ENCODE data around the gene HEY2. TPM values are rescaled to one million over a fixed set of nuclear protein-coding genes. Genes with fewer than 3 reads are reported as not detected.
A peak's percentile ranks its signal among the peaks of the same experiment; 100 is the strongest.

The HEY2 gene
- total RNA-seq, 1 donor from 2014 or later: 9.6 TPM

- no peaks in the 10 kb centered on the region for H3K36me3 Mint-ChIP-seq
- no peak overlapping the region for H3K4me3 Mint-ChIP-seq
- H3K27me3 Mint-ChIP-seq (ENCODE audit: low read depth): peaks cover 1% of the 10 kb centered on the region
- DNase-seq (ENCODE audit: low spot score in 2 of 2, unreplicated experiment in 2 of 2): peak; percentile 52 to 90
- no peak overlapping the region for H3K27ac Mint-ChIP-seq
- TF ChIP-seq, protein P1, sequence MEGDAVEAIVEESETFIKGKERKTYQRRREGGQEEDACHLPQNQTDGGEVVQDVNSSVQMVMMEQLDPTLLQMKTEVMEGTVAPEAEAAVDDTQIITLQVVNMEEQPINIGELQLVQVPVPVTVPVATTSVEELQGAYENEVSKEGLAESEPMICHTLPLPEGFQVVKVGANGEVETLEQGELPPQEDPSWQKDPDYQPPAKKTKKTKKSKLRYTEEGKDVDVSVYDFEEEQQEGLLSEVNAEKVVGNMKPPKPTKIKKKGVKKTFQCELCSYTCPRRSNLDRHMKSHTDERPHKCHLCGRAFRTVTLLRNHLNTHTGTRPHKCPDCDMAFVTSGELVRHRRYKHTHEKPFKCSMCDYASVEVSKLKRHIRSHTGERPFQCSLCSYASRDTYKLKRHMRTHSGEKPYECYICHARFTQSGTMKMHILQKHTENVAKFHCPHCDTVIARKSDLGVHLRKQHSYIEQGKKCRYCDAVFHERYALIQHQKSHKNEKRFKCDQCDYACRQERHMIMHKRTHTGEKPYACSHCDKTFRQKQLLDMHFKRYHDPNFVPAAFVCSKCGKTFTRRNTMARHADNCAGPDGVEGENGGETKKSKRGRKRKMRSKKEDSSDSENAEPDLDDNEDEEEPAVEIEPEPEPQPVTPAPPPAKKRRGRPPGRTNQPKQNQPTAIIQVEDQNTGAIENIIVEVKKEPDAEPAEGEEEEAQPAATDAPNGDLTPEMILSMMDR (IDR thresholded peaks at IDR 0.05; ENCODE audit: unreplicated experiment): peak; percentile 64
- H3K9me3 Mint-ChIP-seq: no peaks in the 10 kb centered on the region
- no peaks in the 10 kb centered on the region for H3K4me1 Mint-ChIP-seq
Measured at GRCh38 chr6:125779924-125780539, 30.6 kb downstream of the HEY2 start.

DNA sequence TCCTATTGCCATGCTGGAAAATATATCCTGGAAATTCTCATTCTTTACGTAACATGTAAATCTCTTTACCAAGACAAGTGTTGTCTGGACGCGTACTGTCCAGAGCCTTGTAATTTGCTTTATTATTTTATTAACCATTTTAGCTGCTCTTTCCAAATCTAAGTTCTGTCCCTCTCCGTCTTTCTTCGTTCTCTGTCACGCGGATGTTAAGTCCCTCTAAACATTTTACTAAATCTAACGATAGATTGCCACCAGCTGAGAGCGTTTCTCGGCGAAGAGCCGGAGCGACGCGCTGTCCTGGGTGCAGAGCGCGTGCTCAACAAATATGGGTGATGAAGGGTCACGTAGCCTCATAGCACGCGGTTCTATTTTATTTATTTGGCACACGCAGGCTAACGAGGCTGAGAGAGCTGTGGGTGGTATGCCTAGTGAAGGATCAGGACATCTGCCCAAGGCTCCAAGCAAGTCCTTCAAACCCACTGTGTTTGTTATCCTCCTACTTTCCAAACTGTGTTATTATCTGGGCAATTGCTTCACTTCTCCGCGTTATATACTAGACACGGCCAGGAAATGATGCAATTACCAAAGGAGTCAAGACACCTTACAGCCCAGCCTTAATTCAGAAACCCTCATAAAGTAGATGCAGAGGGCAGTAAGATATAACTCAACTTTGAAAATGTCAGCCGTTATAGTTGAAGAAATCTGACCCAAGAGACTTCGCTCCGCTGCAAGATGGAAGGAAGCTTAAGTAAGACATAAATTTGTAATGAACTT, 31.3 kb downstream of the HEY2 start:
- Mint-ChIP-seq H3K4me3 (no peak overlapping the region), H3K4me1 (no peaks in the 10 kb centered on the region), H3K36me3 (no peaks in the 10 kb centered on the region), H3K27me3 (ENCODE audit: low read depth) (no peaks in the 10 kb centered on the region), H3K27ac (no peak overlapping the region), H3K9me3 (no peaks in the 10 kb centered on the region)
- TF ChIP-seq, protein P1 (IDR thresholded peaks at IDR 0.05; ENCODE audit: unreplicated experiment): no peak
- peak in 1 of 2 experiments; percentile 51 for DNase-seq (ENCODE audit: low spot score in 2 of 2, unreplicated experiment in 2 of 2)

DNA sequence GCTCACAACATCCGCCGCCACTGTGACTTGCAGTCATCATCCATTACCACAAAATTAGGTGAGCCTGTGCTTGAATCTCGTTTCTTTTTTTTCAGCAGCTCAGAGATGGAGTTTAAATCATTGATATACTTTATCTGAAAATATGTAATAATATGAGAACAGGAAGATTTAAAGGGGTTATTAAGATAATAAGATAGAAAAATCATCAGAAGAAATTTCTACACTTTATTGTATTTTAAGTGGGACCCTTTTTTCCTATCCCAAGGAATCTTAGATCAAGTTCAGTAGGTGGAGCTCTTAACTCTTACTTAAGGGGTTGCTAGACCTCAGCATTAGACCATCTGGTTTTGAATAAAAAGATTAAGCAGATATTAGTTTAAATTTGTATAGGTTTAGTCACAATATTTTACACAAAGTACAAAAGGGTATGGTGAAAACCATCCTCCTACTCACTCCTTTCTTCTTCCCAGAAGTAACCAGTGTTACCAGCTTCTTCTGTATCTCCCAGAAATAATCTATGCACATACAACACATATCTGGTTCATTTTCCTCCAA, 32.0 kb downstream of the HEY2 start:
- Mint-ChIP-seq H3K27me3 (ENCODE audit: low read depth) (no peaks in the 10 kb centered on the region), H3K4me1 (no peaks in the 10 kb centered on the region), H3K27ac (no peak overlapping the region), H3K36me3 (no peaks in the 10 kb centered on the region), H3K9me3 (no peaks in the 10 kb centered on the region), H3K4me3 (no peak overlapping the region)
- TF ChIP-seq, protein P1 (IDR thresholded peaks at IDR 0.05; ENCODE audit: unreplicated experiment): no peak
- no peak for DNase-seq (ENCODE audit: low spot score in 2 of 2, unreplicated experiment in 2 of 2)

- no peaks in the 10 kb centered on the region for H3K36me3 Mint-ChIP-seq
- DNase-seq (ENCODE audit: low spot score in 2 of 2, unreplicated experiment in 2 of 2): no peak
- no peak overlapping the region for H3K4me3 Mint-ChIP-seq
- H3K4me1 Mint-ChIP-seq: peaks cover 3% of the 10 kb centered on the region
- H3K27me3 Mint-ChIP-seq (ENCODE audit: low read depth): no peaks in the 10 kb centered on the region
- no peaks in the 10 kb centered on the region for H3K9me3 Mint-ChIP-seq
- TF ChIP-seq, protein P1 (IDR thresholded peaks at IDR 0.05; ENCODE audit: unreplicated experiment): no peak
- H3K27ac Mint-ChIP-seq: no peak overlapping the region
Measured at GRCh38 chr6:125784365-125784764, 34.9 kb downstream of the HEY2 start.

DNA sequence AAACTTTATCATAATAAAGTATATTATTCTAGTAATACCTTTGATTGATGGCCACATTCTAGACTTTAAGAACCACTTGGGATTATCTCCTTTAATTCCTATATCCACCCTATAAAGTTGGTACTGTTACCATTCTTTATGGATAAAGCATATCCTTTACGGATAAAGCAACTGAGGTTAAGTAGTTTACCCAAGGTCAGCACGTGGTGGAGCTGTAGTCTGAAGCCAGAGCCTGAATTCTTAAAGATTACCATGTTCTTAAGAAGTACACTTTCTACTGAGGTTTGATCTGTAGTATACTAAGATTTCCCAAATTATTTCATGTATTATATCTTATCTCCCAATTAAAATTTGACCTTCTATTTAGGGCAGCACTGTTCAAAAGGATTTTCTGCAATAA, 38.4 kb downstream of the HEY2 start:
- H3K36me3 Mint-ChIP-seq: no peaks in the 10 kb centered on the region
- no peak overlapping the region for H3K4me3 Mint-ChIP-seq
- H3K27me3 Mint-ChIP-seq (ENCODE audit: low read depth): no peaks in the 10 kb centered on the region
- H3K4me1 Mint-ChIP-seq: peaks cover 25% of the 10 kb centered on the region
- DNase-seq (ENCODE audit: low spot score in 2 of 2, unreplicated experiment in 2 of 2): no peak
- no peak overlapping the region for H3K27ac Mint-ChIP-seq
- TF ChIP-seq, protein P1 (IDR thresholded peaks at IDR 0.05; ENCODE audit: unreplicated experiment): no peak
- no peaks in the 10 kb centered on the region for H3K9me3 Mint-ChIP-seq
